Keratinocyte (primary cell): Measurements from ENCODE around the gene BABAM2. TPM values are rescaled to one million over a fixed set of nuclear protein-coding genes. Genes with fewer than 3 reads are reported as not detected.

Experiments
- DNase-seq: peaks from one replicate; pipeline ENCODE4 v3.0.0-alpha.2; 2011; ENCODE audit warnings: low read depth, missing footprints, low spot score
- FAIRE-seq: peaks from 2 replicates; lab custom pipeline; 2011; peaks lifted over from hg19 to GRCh38; lab: Jason Lieb, UNC
- H2AFZ ChIP-seq: 2 replicates; pipeline ENCODE4 v1.6.0; 2012; ENCODE audit warnings: low read length, control low read depth, inconsistent platforms; ENCODE audit not compliant: control insufficient read depth
- H3K27ac ChIP-seq: 2 replicates; pipeline ENCODE4 v1.5.1; 2011; ENCODE audit warnings: low read length; ENCODE audit not compliant: control insufficient read depth, insufficient read depth
- H3K27me3 ChIP-seq: 3 replicates; pipeline ENCODE4 v1.6.0; 2011; ENCODE audit warnings: low read length; ENCODE audit not compliant: control insufficient read depth, insufficient read depth; ENCODE audit errors: extremely low read depth
- H3K36me3 ChIP-seq, 2 experiments: 2 replicates in 1 of 2; 3 replicates in 1 of 2; pipeline ENCODE4 v1.5.1; 2011; ENCODE audit warnings: low read length in 2 of 2, mild to moderate bottlenecking in 1 of 2; ENCODE audit not compliant: control insufficient read depth in 2 of 2, insufficient read depth in 2 of 2; ENCODE audit errors: extremely low read depth in 1 of 2
- H3K4me1 ChIP-seq: 3 replicates; pipeline ENCODE4 v1.5.1; 2011; ENCODE audit warnings: low read length; ENCODE audit not compliant: control insufficient read depth, insufficient read depth; ENCODE audit errors: extremely low read depth
- H3K4me2 ChIP-seq: 3 replicates; pipeline ENCODE4 v1.6.0; 2011; ENCODE audit warnings: low read depth, low read length; ENCODE audit not compliant: control insufficient read depth, insufficient read depth; ENCODE audit errors: extremely low read depth
- H3K4me3 ChIP-seq, 3 experiments: fragments of 200-600 bp in 1 of 3; sonication (generic) in 1 of 3; 2 replicates in 2 of 3; 3 replicates in 1 of 3; pipeline ENCODE4 v1.5.1; 2011 to 2016; ENCODE audit warnings: low read length in 3 of 3, mild to moderate bottlenecking in 3 of 3, control low read depth in 2 of 3, inconsistent platforms in 1 of 3, low read depth in 1 of 3, mixed read lengths in 1 of 3, mixed run types in 1 of 3, moderate library complexity in 1 of 3; ENCODE audit not compliant: control insufficient read depth in 2 of 3, insufficient read depth in 2 of 3; ENCODE audit errors: extremely low read depth in 1 of 3
- H3K79me2 ChIP-seq: 2 replicates; pipeline ENCODE4 v1.6.0; 2012; ENCODE audit warnings: low read length; ENCODE audit not compliant: control insufficient read depth, insufficient read depth
- H3K9ac ChIP-seq: 3 replicates; pipeline ENCODE4 v1.6.0; 2011; ENCODE audit warnings: low read length; ENCODE audit not compliant: control insufficient read depth, insufficient read depth; ENCODE audit errors: extremely low read depth
- H3K9me1 ChIP-seq: 3 replicates; pipeline ENCODE4 v1.6.0; 2011; ENCODE audit warnings: low read length; ENCODE audit not compliant: control insufficient read depth, insufficient read depth; ENCODE audit errors: extremely low read depth
- H3K9me3 ChIP-seq: 2 replicates; pipeline ENCODE4 v1.5.1; 2012; ENCODE audit warnings: low read depth, low read length; ENCODE audit not compliant: control insufficient read depth
- H4K20me1 ChIP-seq: 3 replicates; pipeline ENCODE4 v1.6.0; 2011; ENCODE audit warnings: low read length; ENCODE audit not compliant: control insufficient read depth, insufficient read depth; ENCODE audit errors: extremely low read depth
- CTCF ChIP-seq, 3 experiments: IDR thresholded peaks in 1 of 3; conservative IDR thresholded peaks in 1 of 3; optimal IDR thresholded peaks in 1 of 3; 2 replicates in 2 of 3; 3 replicates in 1 of 3; pipeline versions ENCODE3 to v1.5.1; 2011; ENCODE audit warnings: low read length in 3 of 3, mild to moderate bottlenecking in 3 of 3, moderate library complexity in 2 of 3, control low read depth in 1 of 3, inconsistent platforms in 1 of 3; ENCODE audit not compliant: insufficient read depth in 2 of 3; ENCODE audit errors: extremely low read depth in 1 of 3
- EZH2 ChIP-seq: IDR thresholded peaks from one replicate; pipeline ENCODE4 v1.6.1; 2012; ENCODE audit warnings: inconsistent platforms, mild to moderate bottlenecking, low read length, moderate library complexity
- dilution Hi-C: fragments of 300-500 bp; cut with MboI; formaldehyde crosslinking; loops from one replicate; pipeline ENCODE4 v1.7.0; 2020; ENCODE audit warnings: low sequenced_read_pairs; ENCODE audit not compliant: extremely low pct_ligation_motif_present
- polyA plus RNA-seq, 5 experiments: library from polyadenylated mRNA; depleted of rRNA in 3 of 5; stranded (reverse) in 3 of 5; stranded (forward) in 1 of 5; unstranded in 1 of 5; fragments of >200 nt; gene quantifications; 1 replicate in 1 of 5; 2 replicates in 3 of 5; 3 replicates in 1 of 5; pipeline versions ENCODE4 v1.2.1 to v1.2.3, GENCODE V29; 2011 to 2012; ENCODE audit warnings: missing spikeins in 2 of 5, low read depth in 1 of 5, low replicate concordance in 1 of 5

The BABAM2 gene
- polyA plus RNA-seq, 1 donor (not counting 4 experiments of a cell fraction or from before 2014, with no cell fraction given): 29.8 TPM

DNA sequence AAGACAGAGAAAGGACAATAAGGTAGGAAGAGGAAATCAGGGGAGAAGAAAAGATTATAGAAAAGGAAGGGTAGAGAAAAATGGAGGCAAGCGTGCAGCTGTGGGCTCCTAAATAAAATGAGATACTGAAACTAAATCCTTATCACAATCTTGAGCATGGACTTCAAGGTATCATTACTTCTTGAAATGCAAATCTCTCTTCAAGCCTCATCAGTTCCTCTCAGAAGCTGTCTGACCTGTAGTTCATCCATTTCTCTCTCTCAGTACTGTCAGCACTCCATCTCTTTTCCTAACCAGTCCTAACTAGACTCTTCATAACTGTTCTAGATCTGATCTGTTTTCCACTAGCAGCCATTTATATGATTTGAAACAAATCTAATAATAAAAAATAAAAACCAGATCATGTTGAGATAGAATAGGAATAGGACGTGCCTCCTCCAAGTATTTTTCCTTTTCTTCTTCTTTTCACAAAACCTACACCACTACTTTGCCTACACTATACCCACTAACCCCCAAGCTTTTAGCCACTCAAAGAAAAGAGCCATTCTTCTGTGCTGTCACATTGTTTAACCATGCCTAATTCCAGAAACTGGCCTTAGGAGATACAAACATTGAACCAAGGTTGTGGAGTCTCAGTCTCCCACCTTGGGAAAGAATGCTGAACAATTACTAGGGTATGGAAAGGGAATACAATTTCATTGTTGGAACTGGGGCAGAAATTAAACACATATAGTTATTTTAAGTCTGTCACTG lies 21.1 kb downstream of the BABAM2 start:
- TF ChIP-seq EZH2 (no peak), CTCF (optimal IDR thresholded peaks at IDR 0.05 in 1 of 3, IDR thresholded peaks at IDR 0.05 in 1 of 3, conservative IDR thresholded peaks at IDR 0.05 in 1 of 3; ENCODE audit: extremely low read depth in 1 of 3, insufficient read depth in 2 of 3, low read length in 3 of 3) (no peak)
- Histone ChIP-seq H3K9me1 (no peaks in the 10 kb centered on the region), H3K9ac (no peak overlapping the region), H3K9me3 (no peaks in the 10 kb centered on the region), H3K27ac (no peak overlapping the region), H2AFZ (no peak overlapping the region), H3K4me1 (peaks cover 22% of the 10 kb centered on the region), H3K79me2 (no peaks in the 10 kb centered on the region), H4K20me1 (no peaks in the 10 kb centered on the region), H3K4me2 (no peak overlapping the region), H3K27me3 (no peaks in the 10 kb centered on the region), H3K4me3 (no peak overlapping the region), H3K36me3 (no peaks in the 10 kb centered on the region)
- FAIRE-seq (no peak), DNase-seq (no peak)
- dilution Hi-C loops: no loop called here

- Histone ChIP-seq H3K4me3 (no peak overlapping the region), H3K9me3 (no peaks in the 10 kb centered on the region), H2AFZ (no peak overlapping the region), H3K36me3 (no peaks in the 10 kb centered on the region), H3K9me1 (no peaks in the 10 kb centered on the region), H3K79me2 (no peaks in the 10 kb centered on the region), H3K4me1 (peaks cover 24% of the 10 kb centered on the region), H3K4me2 (no peak overlapping the region), H3K9ac (no peak overlapping the region), H3K27me3 (no peaks in the 10 kb centered on the region), H4K20me1 (no peaks in the 10 kb centered on the region), H3K27ac (no peak overlapping the region)
- no peak for FAIRE-seq
- TF ChIP-seq EZH2 (no peak), CTCF (optimal IDR thresholded peaks at IDR 0.05 in 1 of 3, IDR thresholded peaks at IDR 0.05 in 1 of 3, conservative IDR thresholded peaks at IDR 0.05 in 1 of 3; ENCODE audit: extremely low read depth in 1 of 3, insufficient read depth in 2 of 3, low read length in 3 of 3) (no peak)
- dilution Hi-C loops: no loop called here
- DNase-seq: no peak
Measured at GRCh38 chr2:27912512-27912911, 22.0 kb downstream of the BABAM2 start.
